ENCODE results near the gene AIG1. TPM values are rescaled to one million over a fixed set of nuclear protein-coding genes. Genes with fewer than 3 reads are reported as not detected.
A peak's percentile ranks its signal among the peaks of the same experiment; 100 is the strongest.
"Not testable (repeated sequence)": the region's sequence is repeated elsewhere in the genome, so short reads cannot be mapped to it uniquely, and the experiment has no call there.

The AIG1 gene
- total and polyA plus RNA-seq, 4 donors, result 19.9 to 31.7 (median 27.3) TPM

DNA sequence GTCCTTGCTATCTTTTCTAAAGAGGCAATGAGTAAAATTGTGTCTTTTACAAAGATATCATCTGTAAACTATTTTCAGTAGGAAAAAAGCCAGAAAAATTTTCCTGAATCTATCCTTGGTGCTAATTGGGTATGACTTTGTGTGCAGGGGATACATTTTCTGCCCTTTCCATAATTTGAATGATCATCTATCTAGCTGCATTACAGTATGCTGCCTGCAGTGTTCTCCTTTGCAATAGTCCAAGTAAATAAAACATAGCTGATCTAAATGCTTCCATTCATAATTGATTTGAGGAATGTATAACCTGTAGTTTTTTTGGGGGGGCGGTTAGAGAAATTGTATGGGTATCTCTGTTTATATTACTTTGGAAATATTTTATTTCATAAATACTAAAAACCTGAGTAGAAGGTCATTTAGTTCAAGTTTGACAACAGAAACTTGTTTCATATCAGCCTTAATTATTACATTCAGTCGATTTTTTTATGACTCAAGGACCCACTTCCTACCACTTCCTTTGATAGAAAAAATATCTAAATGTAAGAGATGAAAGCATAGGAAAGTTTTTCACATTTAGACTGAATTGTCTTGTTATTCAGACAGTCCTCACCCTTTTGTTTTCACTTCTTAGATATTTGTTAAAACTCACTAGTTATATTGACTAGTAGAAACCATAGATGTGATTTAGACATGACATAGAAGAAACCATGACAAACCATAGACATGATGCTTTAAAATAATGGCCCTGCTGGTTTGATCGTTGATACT lies 75.3 kb downstream of the AIG1 start:
- H3K27me3 ChIP-seq (ENCODE audit: control insufficient read depth in 3 of 3, insufficient read depth in 3 of 3, low read length in 2 of 3), result no peaks in the 10 kb centered on the region
- no peak overlapping the region for H3K9ac ChIP-seq (ENCODE audit: insufficient read depth in 1 of 2, low read length in 2 of 2)
- H3K9me3 ChIP-seq (ENCODE audit: control insufficient read depth in 4 of 4, insufficient read depth in 3 of 4, low read length in 3 of 4), result peaks cover under 1 to 3% (median 2%) of the 10 kb centered on the region in 4 donors
- no peak overlapping the region for H3K27ac ChIP-seq (ENCODE audit: low read depth in 1 of 2, low read length in 1 of 2)
- no peaks in the 10 kb centered on the region for H3K4me1 ChIP-seq (ENCODE audit: control insufficient read depth in 5 of 5, insufficient read depth in 5 of 5, low read length in 5 of 5)
- peaks cover 3 to 6% (median 5%) of the 10 kb centered on the region in 4 donors for H3K36me3 ChIP-seq (ENCODE audit: control insufficient read depth in 4 of 4, insufficient read depth in 4 of 4, low read length in 4 of 4)
- ATAC-seq (ENCODE audit: insufficient read depth, low FRiP score), result no peak
- no peak overlapping the region for H3K4me3 ChIP-seq
- WGBS, 2 donors, result 66 to 68% methylated on average over 3 of the region's 3 CpGs
- TF ChIP-seq, protein P1, sequence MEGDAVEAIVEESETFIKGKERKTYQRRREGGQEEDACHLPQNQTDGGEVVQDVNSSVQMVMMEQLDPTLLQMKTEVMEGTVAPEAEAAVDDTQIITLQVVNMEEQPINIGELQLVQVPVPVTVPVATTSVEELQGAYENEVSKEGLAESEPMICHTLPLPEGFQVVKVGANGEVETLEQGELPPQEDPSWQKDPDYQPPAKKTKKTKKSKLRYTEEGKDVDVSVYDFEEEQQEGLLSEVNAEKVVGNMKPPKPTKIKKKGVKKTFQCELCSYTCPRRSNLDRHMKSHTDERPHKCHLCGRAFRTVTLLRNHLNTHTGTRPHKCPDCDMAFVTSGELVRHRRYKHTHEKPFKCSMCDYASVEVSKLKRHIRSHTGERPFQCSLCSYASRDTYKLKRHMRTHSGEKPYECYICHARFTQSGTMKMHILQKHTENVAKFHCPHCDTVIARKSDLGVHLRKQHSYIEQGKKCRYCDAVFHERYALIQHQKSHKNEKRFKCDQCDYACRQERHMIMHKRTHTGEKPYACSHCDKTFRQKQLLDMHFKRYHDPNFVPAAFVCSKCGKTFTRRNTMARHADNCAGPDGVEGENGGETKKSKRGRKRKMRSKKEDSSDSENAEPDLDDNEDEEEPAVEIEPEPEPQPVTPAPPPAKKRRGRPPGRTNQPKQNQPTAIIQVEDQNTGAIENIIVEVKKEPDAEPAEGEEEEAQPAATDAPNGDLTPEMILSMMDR (IDR thresholded peaks at IDR 0.05; ENCODE audit: control extremely low read depth, extremely low read depth), result no peak
- DNase-seq, result no peak

DNA sequence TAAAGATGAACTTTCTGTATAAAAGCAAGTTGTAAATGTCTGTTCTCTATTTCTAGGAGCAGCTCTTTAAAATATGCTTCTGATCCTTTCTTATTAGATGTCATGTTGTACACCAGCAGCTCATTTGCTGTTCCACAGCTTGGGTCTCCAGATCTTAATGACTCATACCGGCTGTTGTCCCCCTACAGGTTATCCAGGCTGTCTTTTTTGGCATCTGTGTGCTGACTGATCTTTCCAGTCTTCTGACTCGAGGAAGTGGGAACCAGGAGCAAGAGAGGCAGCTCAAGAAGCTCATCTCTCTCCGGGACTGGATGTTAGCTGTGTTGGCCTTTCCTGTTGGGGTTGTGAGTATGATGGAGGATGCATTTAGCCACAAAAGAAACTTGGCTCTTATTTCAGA lies 76.0 kb downstream of the AIG1 start:
- WGBS, 2 donors, result 69 to 85% methylated on average over 3 of the region's 3 CpGs
- ATAC-seq (ENCODE audit: insufficient read depth, low FRiP score) (no peak), DNase-seq (peak in 1 of 3 donors; percentile 8)
- H3K9ac ChIP-seq (ENCODE audit: insufficient read depth in 1 of 2, low read length in 2 of 2), result no peak overlapping the region
- no peak overlapping the region for H3K4me3 ChIP-seq
- peaks cover 0 to 5% (median 0%) of the 10 kb centered on the region in 5 donors for H3K4me1 ChIP-seq (ENCODE audit: control insufficient read depth in 5 of 5, insufficient read depth in 5 of 5, low read length in 5 of 5)
- no peaks in the 10 kb centered on the region for H3K9me3 ChIP-seq (ENCODE audit: control insufficient read depth in 4 of 4, insufficient read depth in 3 of 4, low read length in 3 of 4)
- H3K36me3 ChIP-seq (ENCODE audit: control insufficient read depth in 4 of 4, insufficient read depth in 4 of 4, low read length in 4 of 4), result peaks cover 2 to 6% (median 4%) of the 10 kb centered on the region in 4 donors
- no peak overlapping the region for H3K27ac ChIP-seq (ENCODE audit: low read depth in 1 of 2, low read length in 1 of 2)
- TF ChIP-seq, protein P1 (IDR thresholded peaks at IDR 0.05; ENCODE audit: control extremely low read depth, extremely low read depth), result no peak
- no peaks in the 10 kb centered on the region for H3K27me3 ChIP-seq (ENCODE audit: control insufficient read depth in 3 of 3, insufficient read depth in 3 of 3, low read length in 2 of 3)

DNA sequence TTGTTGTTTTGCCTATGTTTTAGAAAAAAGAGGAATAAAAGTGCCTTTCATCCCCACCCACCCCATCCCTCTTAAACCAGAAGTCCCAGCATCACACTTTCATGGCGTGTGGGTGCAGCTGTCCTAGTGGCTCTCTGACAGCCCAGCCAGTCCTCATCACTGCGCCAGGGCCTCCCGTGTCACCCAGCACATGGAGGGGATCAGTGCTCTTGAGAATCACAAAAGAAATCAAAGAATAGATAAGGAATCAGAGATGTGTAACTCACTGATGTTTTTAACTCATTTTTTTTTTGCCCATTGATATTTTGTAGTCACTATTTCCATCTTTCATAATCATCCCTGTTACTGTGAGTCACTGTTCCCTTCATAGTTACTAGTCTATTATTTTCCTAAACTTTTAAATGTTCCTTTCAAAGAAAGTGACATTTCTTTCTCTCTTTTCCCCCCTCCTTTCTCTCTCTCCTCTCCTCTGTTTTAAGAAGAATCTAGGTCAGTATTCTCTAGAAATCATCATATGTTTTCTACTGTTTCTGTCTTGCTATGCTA lies 78.6 kb downstream of the AIG1 start:
- TF ChIP-seq, protein P1 (IDR thresholded peaks at IDR 0.05; ENCODE audit: control extremely low read depth, extremely low read depth), result no peak
- H3K4me1 ChIP-seq (ENCODE audit: control insufficient read depth in 5 of 5, insufficient read depth in 5 of 5, low read length in 5 of 5), result peaks cover 0 to 5% (median 0%) of the 10 kb centered on the region in 5 donors
- H3K36me3 ChIP-seq (ENCODE audit: control insufficient read depth in 4 of 4, insufficient read depth in 4 of 4, low read length in 4 of 4), result peaks cover 0 to 6% (median 4%) of the 10 kb centered on the region in 4 donors
- WGBS, 2 donors, result 91 to 96% methylated on average over 3 of the region's 3 CpGs
- no peak for ATAC-seq (ENCODE audit: insufficient read depth, low FRiP score)
- H3K9ac ChIP-seq (ENCODE audit: insufficient read depth in 1 of 2, low read length in 2 of 2), result no peak overlapping the region
- H3K4me3 ChIP-seq, result no peak overlapping the region
- no peak overlapping the region for H3K27ac ChIP-seq (ENCODE audit: low read depth in 1 of 2, low read length in 1 of 2)
- H3K27me3 ChIP-seq (ENCODE audit: control insufficient read depth in 3 of 3, insufficient read depth in 3 of 3, low read length in 2 of 3), result no peaks in the 10 kb centered on the region
- DNase-seq, result no peak
- H3K9me3 ChIP-seq (ENCODE audit: control insufficient read depth in 4 of 4, insufficient read depth in 3 of 4, low read length in 3 of 4), result no peaks in the 10 kb centered on the region

DNA sequence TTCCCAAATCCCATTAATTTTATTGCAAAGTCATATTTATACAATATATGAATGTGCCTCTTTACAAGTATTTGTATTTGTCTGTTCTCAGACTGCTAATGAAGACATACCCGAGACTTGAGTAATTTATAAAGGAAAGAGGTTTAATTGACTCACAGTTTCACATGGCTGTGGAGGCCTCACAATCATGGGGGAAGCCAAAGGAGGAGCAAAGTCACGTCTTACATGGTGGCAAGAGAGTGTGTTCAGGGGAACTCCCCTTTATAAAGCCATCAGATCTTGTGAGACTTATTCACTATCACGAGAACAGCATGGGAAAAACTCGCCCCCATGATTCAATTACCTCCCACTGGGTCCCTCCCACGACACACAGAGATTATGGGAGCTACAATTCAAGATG lies 79.2 kb downstream of the AIG1 start:
- H3K9me3 ChIP-seq (ENCODE audit: control insufficient read depth in 4 of 4, insufficient read depth in 3 of 4, low read length in 3 of 4); ATAC-seq (ENCODE audit: insufficient read depth, low FRiP score); H3K27ac ChIP-seq (ENCODE audit: low read depth in 1 of 2, low read length in 1 of 2); H3K9ac ChIP-seq (ENCODE audit: insufficient read depth in 1 of 2, low read length in 2 of 2); H3K4me3 ChIP-seq; DNase-seq; H3K36me3 ChIP-seq (ENCODE audit: control insufficient read depth in 4 of 4, insufficient read depth in 4 of 4, low read length in 4 of 4); H3K4me1 ChIP-seq (ENCODE audit: control insufficient read depth in 5 of 5, insufficient read depth in 5 of 5, low read length in 5 of 5); H3K27me3 ChIP-seq (ENCODE audit: control insufficient read depth in 3 of 3, insufficient read depth in 3 of 3, low read length in 2 of 3): not testable (repeated sequence)
- WGBS, 2 donors, result 88% methylated on average over 5 of the region's 5 CpGs
